Pancreas (tissue), 10 donors: ENCODE data around the gene CMTM6. TPM values are rescaled to one million over a fixed set of nuclear protein-coding genes. Genes with fewer than 3 reads are reported as not detected.

Experiments
- ATAC-seq, 4 donors: fragments of 200-7000 bp; cut with Tn5 transposase; one replicate each; pipeline versions ENCODE4 v1.8.0 to v1.9.1; 2020; ENCODE audit warnings: mild to moderate bottlenecking in 4 of 4, moderate library complexity in 4 of 4
- DNase-seq, 6 donors: peaks; one replicate each; pipeline ENCODE4 v3.0.0-alpha.2; 2020
- FAIRE-seq: peaks from 2 replicates; lab custom pipeline; 2012; peaks lifted over from hg19 to GRCh38; lab: Jason Lieb, UNC
- H3K27ac ChIP-seq, 4 donors: fragments of 200-600 bp; sonication (generic); 1 replicate in 3 of 4; 2 replicates in 1 of 4; pipeline versions ENCODE4 v1.5.0 to v1.8.0; 2020
- H3K27me3 ChIP-seq, 4 donors: fragments of 200-600 bp; one replicate each; pipeline ENCODE4 v1.8.0; 2021
- H3K36me3 ChIP-seq, 3 donors: fragments of 200-600 bp; sonication (generic) in 1 of 3; one replicate each; pipeline versions ENCODE4 v1.5.0 to v1.8.0; 2020 to 2021
- H3K4me1 ChIP-seq, 3 donors: fragments of 200-600 bp; one replicate each; pipeline ENCODE4 v1.8.0; 2021
- H3K4me3 ChIP-seq, 4 donors: fragments of 200-600 bp; sonication (generic) in 2 of 4; one replicate each; pipeline versions ENCODE4 v1.5.0 to v1.8.0; 2020 to 2021
- H3K9me3 ChIP-seq, 4 donors: fragments of 200-600 bp; one replicate each; pipeline ENCODE4 v1.8.0; 2021
- WGBS, 2 donors: extraction: QIAGEN DNeasy Blood & Tissue Kit; methylation state at CpG; one replicate each; pipeline ENCODE4 v1.1.7; 2013; 5-methylcytosine and 5-hydroxymethylcytosine counted together
- intact Hi-C, 3 donors: fragments of 100-400 bp; cut with DNase I; formaldehyde crosslinking; loops; one replicate each; pipeline versions ENCODE4 v1.11.1 to v1.14.2; 2022
- polyA plus RNA-seq, 2 donors: library from polyadenylated mRNA; stranded (reverse); fragments of 200-250 nt; gene quantifications; one replicate each; pipeline ENCODE4 v1.2.3, GENCODE V29; 2013
- total RNA-seq, 6 donors: library from RNA; stranded (reverse); fragmentation: NEBNext Ultra II Directional in 4 of 6; extraction: Animal tissue kit (Norgen Biotek cat#: 25700) in 4 of 6; gene quantifications; one replicate each; pipeline versions ENCODE4 v1.2.1 to v1.2.4, GENCODE V29; 2021 to 2023
- TF ChIP-seq, protein P1 (sequence below), 4 donors: fragments of 200-600 bp; sonication (generic) in 3 of 4; IDR thresholded peaks; one replicate each; pipeline versions ENCODE4 v1.5.0 to v1.8.0; 2021; ENCODE audit warnings: antibody characterized with exemption in 4 of 4
- donor health status: healthy with polysubstance abuse.
- donor health status: DM: no; HTN: no; CAD: no; lungs with moderate emphysema.
- donor health status: DM: no; HTN: no; CAD: no.
- donor health status: control.
- donor health status: control.
- donor health status: Bipolar disorder and iron deficiency.
- donor health status: DM: yes; HTN: yes; CAD: no.
- donor health status: DM: no; HTN: no; CAD: no.
- donor health status: DM: no; HTN: no; CAD: no.
- donor health status: DM: yes; HTN: yes; CAD: no.

Gene CMTM6
- total and polyA plus RNA-seq, 8 donors = 8.4 to 34.0 (median 13.7) TPM

DNA sequence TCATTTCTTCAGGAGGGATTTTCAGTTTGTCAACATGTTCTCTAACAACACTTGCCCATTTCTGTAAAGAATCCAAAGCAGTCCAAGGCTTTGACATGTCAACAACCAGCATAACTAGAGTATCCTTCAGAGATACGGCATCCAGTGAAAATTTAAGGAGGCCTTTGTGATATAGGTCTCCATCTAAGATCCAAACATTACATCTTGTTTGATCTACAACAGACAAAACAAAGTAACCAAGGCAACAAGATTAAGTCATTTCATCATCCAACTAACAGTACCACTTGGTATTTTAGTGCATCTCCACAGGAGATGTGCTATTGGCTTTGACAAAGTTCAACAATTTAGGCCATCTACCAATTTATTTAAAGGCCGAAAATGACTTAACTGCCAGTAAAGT is 42.2 kb upstream of the CMTM6 start:
- FAIRE-seq = no peak
- WGBS, 2 donors = 86 to 89% methylated on average over 2 of the region's 2 CpGs

DNA sequence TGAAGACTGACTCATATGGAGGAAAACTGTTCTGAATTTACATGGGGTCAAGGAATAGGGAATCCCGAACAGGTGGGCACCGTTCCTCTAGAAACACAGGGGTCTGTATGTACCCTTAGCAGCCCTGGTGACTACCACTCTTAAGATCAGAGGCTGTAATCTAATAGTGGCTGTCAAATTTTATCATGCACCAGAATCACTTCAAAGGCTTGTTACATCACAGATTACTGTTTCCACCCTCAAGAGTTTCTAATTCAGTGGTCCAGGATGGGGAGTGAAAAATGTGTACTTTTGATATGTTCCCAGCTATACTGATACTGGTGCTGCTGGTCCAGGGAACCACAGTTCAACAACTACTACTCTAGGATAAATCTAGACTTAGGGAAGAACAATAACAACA is 40.2 kb upstream of the CMTM6 start:
- Histone ChIP-seq H3K36me3 (no peaks in the 10 kb centered on the region), H3K4me1 (no peaks in the 10 kb centered on the region), H3K9me3 (no peaks in the 10 kb centered on the region), H3K4me3 (no peak overlapping the region), H3K27me3 (no peaks in the 10 kb centered on the region), H3K27ac (no peak overlapping the region)
- DNase-seq (no peak), FAIRE-seq (no peak), ATAC-seq (no peak)
- intact Hi-C loops = no loop called here
- 98% methylated on average over 2 of the region's 2 CpGs for WGBS, 2 donors
- TF ChIP-seq, protein P1, sequence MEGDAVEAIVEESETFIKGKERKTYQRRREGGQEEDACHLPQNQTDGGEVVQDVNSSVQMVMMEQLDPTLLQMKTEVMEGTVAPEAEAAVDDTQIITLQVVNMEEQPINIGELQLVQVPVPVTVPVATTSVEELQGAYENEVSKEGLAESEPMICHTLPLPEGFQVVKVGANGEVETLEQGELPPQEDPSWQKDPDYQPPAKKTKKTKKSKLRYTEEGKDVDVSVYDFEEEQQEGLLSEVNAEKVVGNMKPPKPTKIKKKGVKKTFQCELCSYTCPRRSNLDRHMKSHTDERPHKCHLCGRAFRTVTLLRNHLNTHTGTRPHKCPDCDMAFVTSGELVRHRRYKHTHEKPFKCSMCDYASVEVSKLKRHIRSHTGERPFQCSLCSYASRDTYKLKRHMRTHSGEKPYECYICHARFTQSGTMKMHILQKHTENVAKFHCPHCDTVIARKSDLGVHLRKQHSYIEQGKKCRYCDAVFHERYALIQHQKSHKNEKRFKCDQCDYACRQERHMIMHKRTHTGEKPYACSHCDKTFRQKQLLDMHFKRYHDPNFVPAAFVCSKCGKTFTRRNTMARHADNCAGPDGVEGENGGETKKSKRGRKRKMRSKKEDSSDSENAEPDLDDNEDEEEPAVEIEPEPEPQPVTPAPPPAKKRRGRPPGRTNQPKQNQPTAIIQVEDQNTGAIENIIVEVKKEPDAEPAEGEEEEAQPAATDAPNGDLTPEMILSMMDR (IDR thresholded peaks at IDR 0.05) = no peak

More for the DNA sequence above, 42.2 kb upstream of the CMTM6 start:
- TF ChIP-seq, protein P1 (IDR thresholded peaks at IDR 0.05) = no peak
- Histone ChIP-seq H3K36me3 (no peaks in the 10 kb centered on the region), H3K9me3 (no peaks in the 10 kb centered on the region), H3K27ac (no peak overlapping the region), H3K27me3 (no peaks in the 10 kb centered on the region), H3K4me1 (no peaks in the 10 kb centered on the region), H3K4me3 (no peak overlapping the region)
- ATAC-seq (no peak), DNase-seq (no peak)
- intact Hi-C loops = no loop called here

DNA sequence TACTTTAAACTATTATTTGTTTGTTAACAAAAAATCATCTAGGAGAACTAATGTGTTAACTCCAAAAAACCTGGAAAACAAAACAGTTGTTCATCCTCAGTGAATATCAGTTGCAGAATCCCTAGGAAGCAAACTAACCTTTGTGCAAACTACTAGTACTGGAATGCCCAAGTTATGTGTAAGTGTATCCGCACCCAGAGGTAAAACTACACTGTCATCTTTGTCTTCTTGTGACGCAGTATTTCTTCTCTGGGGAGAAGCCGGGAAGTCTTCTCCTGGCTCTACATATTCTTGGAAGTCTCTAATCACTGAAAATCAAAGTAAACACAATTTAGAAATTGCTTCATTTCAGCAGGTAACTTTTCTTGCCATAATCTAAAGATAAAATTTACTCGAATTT is 38.2 kb upstream of the CMTM6 start:
- WGBS, 2 donors = 71 to 74% methylated on average over 4 of the region's 4 CpGs
- Histone ChIP-seq H3K27me3 (no peaks in the 10 kb centered on the region), H3K9me3 (no peaks in the 10 kb centered on the region), H3K27ac (no peak overlapping the region), H3K36me3 (no peaks in the 10 kb centered on the region), H3K4me3 (no peak overlapping the region), H3K4me1 (peaks cover 0 to 6% (median 0%) of the 10 kb centered on the region in 3 donors)
- FAIRE-seq (no peak), ATAC-seq (no peak), DNase-seq (no peak)
- intact Hi-C loops = no loop called here
- TF ChIP-seq, protein P1 (IDR thresholded peaks at IDR 0.05) = no peak

DNA sequence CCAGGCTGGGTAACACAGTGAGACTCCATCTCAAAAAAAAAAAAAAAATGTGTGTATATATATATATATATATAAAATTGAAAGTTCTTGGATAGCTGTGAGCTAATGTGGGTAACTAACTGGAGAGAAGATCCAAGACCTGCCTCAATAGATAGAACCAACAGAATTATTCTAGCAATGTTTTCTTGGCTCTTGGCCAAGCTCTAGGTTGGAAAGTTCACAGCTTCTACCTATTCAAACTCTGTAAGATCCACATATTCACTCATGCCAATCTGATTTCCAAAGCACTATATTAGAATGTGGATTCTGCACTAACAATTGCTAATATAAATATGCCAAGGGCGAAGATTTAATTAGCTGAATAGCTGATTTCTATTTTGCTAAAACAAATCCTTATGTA is 29.8 kb upstream of the CMTM6 start:
- Histone ChIP-seq H3K27ac (no peak overlapping the region), H3K36me3 (peaks cover 1 to 21% (median 12%) of the 10 kb centered on the region in 3 donors), H3K4me1 (peaks cover 0 to 6% (median 0%) of the 10 kb centered on the region in 3 donors), H3K27me3 (no peaks in the 10 kb centered on the region), H3K9me3 (no peaks in the 10 kb centered on the region), H3K4me3 (no peak overlapping the region)
- 89 to 97% methylated on average over 1 of the region's 1 CpG for WGBS, 2 donors
- intact Hi-C loops = no loop called here
- no peak for DNase-seq
- no peak for ATAC-seq
- TF ChIP-seq, protein P1 (IDR thresholded peaks at IDR 0.05) = no peak
- FAIRE-seq = no peak

DNA sequence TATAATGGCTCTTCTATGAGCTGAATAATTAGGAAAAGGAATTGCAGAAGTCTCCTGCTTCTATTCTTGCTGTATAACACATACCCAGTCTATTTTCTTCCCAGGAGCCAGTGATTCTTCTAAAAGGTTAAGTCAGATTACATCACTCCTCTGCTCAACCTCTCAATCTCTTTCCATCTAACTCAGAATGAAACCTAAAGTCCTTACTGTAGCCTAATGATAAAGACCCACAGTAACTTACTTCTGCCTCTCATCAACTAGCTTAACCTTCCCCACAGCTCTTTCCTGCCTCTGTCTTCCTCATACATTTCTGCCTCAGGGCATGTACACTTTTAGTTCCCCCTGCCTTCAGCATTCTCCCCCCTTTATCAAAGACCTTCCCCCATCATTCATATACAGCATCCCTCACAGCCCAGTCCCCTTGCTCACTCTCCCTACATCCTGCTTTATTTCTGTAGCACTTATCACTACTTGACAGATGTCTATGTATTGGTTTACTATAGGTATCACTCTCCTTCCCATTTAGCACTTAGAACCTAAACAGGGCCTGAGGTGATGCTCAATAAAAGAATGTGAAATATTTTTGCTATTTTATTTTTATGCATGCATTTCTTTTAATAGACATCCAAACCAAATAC is 28.5 kb upstream of the CMTM6 start:
- no peak overlapping the region for H3K4me3 ChIP-seq
- H3K9me3 ChIP-seq = no peaks in the 10 kb centered on the region
- no peak for FAIRE-seq
- DNase-seq = no peak
- ATAC-seq = no peak
- TF ChIP-seq, protein P1 (IDR thresholded peaks at IDR 0.05) = no peak
- H3K36me3 ChIP-seq = peaks cover 3 to 34% (median 22%) of the 10 kb centered on the region in 3 donors
- no peaks in the 10 kb centered on the region for H3K4me1 ChIP-seq
- no peak overlapping the region for H3K27ac ChIP-seq
- no peaks in the 10 kb centered on the region for H3K27me3 ChIP-seq
- intact Hi-C loops = no loop called here
